AG04449 (cell line): Measurements from ENCODE around the gene APMAP.

Experiments used
- CTCF ChIA-PET: fragments of 350-600 bp; formaldehyde crosslinking; extraction: SDS; loops from one replicate; lab custom pipeline; 2021; ENCODE audit warnings: antibody characterized with exemption; lab: Yijun Ruan, JAX
- POLR2A ChIA-PET: fragments of 400-600, 350-600 bp; formaldehyde crosslinking; extraction: SDS; loops from one replicate; lab custom pipeline; 2020; ENCODE audit warnings: antibody characterized with exemption, inconsistent platforms; lab: Yijun Ruan, JAX
- DNase-seq: peaks from one replicate; pipeline ENCODE4 v3.0.0-alpha.2; 2010; ENCODE audit warnings: low read depth, low spot score
- H3K4me3 ChIP-seq: 2 replicates; pipeline ENCODE4 v1.5.1; 2011; ENCODE audit warnings: low read depth, mild to moderate bottlenecking, control low read depth, low read length
- CTCF ChIP-seq: IDR thresholded peaks from one replicate; pipeline ENCODE4 v1.5.1; 2011; ENCODE audit warnings: mild to moderate bottlenecking, moderate library complexity, low read length, control low read depth, inconsistent platforms; ENCODE audit not compliant: insufficient read depth; ENCODE audit errors: missing control alignments

APMAP gene

GRCh38 chr20:24963672-24964505 is 28.7 kb downstream of the APMAP start:
- POLR2A ChIA-PET, result no interaction called here
- no peak for TF ChIP-seq CTCF
- CTCF ChIA-PET, result interaction anchor here (1.0 kb wide), 1 partner anchor 27 kb away, joined by 3 read pairs; no protein-coding TSS in a partner anchor

GRCh38 chr20:24962510-24962909 is 30.0 kb downstream of the APMAP start:
- no peak overlapping the region for H3K4me3 ChIP-seq
- no peak for DNase-seq
- CTCF ChIA-PET, result interaction anchor here (1.0 kb wide), 1 partner anchor 28 kb away, joined by 3 read pairs; no protein-coding TSS in a partner anchor
- no peak for TF ChIP-seq CTCF
- POLR2A ChIA-PET, result no interaction called here

More at GRCh38 chr20:24963672-24964505, 28.7 kb downstream of the APMAP start:
- H3K4me3 ChIP-seq, result no peak overlapping the region
- DNase-seq, result no peak

DNA sequence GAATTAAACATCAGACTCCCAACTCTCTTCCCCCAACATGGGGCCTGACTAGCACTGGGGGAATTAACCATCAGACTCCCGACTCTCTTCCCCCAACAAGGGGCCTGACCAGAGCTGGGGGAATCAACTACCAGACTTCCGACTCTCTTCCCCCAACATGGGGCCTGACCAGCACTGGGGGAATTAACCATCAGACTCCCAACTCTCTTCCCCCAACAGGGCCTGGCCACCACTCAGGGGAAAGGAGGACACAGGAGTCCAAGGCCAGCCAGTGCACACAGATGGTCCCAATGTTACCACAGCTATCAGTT is 30.4 kb downstream of the APMAP start:
- ChIA-PET CTCF (no interaction called here), POLR2A (no interaction called here)
- no peak for DNase-seq
- H3K4me3 ChIP-seq, result no peak overlapping the region
- TF ChIP-seq CTCF, result no peak

GRCh38 chr20:24961384-24962181 is 31.0 kb downstream of the APMAP start:
- CTCF ChIA-PET, result no interaction called here
- no peak for DNase-seq
- TF ChIP-seq CTCF, result no peak
- POLR2A ChIA-PET, result no interaction called here
- H3K4me3 ChIP-seq, result no peak overlapping the region

DNA sequence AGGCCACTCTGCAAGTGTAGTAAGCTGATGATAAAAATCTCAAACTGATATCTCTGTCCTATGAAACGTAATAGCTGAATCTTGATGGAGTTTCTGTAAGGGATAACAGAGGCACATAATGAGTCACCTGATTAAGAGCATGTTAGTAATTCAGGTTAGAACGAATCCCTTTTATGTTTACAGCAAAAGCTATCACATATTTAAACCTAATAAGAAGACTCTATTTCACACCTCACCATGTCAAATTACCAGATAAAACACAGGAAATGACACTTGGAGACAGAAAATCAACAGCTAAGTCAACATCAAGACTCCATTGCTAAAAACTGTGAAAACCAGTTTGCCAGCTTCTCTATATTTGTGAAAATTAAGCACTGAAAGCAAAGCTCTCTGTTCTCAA is 31.7 kb downstream of the APMAP start:
- no peak for TF ChIP-seq CTCF
- CTCF ChIA-PET, result no interaction called here
- POLR2A ChIA-PET, result no interaction called here
- no peak for DNase-seq
- H3K4me3 ChIP-seq, result no peak overlapping the region

- DNase-seq, result no peak
- no peak overlapping the region for H3K4me3 ChIP-seq
- TF ChIP-seq CTCF, result no peak
- ChIA-PET POLR2A (no interaction called here), CTCF (no interaction called here)
Measured at GRCh38 chr20:24960302-24960801, 32.2 kb downstream of the APMAP start.
